OCI-LY3 (cell line): ENCODE results near the gene CISTR.

ENCODE experiments used
- CTCF ChIP-seq: fragments of 200-600, 300-600 bp; sonication (generic); IDR thresholded peaks from 2 replicates; pipeline ENCODE4 v1.5.1; 2014; ENCODE audit warnings: antibody characterized with exemption, low read length, low read depth
- EZH2phosphoT487 ChIP-seq: fragments of 200-600 bp; shearing (Covaris generic); IDR thresholded peaks from 2 replicates; pipeline ENCODE4 v1.6.1; 2018; ENCODE audit warnings: antibody characterized with exemption, mixed run types, low read depth

GRCh38 chr12:53720946-53721345 is 30.8 kb downstream of the CISTR start:
- TF ChIP-seq CTCF = no peak
- TF ChIP-seq EZH2phosphoT487 = no peak
